Peyer's patch (tissue), 4 donors: ENCODE data around the gene TCEA2.

Source experiments
- POLR2A ChIP-seq, 2 donors: fragments of 450-650 bp; IDR thresholded peaks; one replicate each; pipeline ENCODE4 v1.5.1; 2017; ENCODE audit warnings: antibody characterized with exemption in 2 of 2, mild to moderate bottlenecking in 2 of 2, moderate library complexity in 2 of 2
- TF ChIP-seq, protein P1 (sequence below), 6 experiments: fragments of 450-650 bp in 4 of 6; fragments of 200-600 bp in 2 of 6; sonication (generic) in 1 of 6; IDR thresholded peaks; one replicate each; pipeline ENCODE4 v1.5.1; 2017 to 2019; ENCODE audit warnings: antibody characterized with exemption in 6 of 6, mild to moderate bottlenecking in 3 of 6, moderate library complexity in 1 of 6

DNA sequence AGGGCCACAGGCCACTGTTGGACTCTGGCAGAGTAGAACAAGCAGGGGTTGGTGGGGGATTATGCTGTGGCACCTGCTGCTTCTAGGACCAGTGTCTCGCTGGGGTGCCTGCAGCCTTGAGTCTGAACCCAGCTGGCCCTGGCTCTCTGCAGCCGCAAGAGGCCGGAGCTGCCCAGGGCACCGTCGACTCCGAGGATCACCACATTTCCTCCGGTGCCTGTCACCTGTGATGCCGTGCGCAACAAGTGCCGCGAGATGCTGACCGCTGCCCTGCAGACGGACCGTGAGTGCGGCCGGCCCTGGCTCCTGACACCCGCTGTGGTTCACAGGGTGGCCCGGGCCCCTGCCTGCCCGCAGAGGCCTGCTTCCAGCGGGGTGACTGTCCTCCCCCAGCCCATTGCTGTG is 6.2 kb downstream of the TCEA2 start:
- no peak for TF ChIP-seq POLR2A (IDR thresholded peaks at IDR 0.05)
- TF ChIP-seq, protein P1, sequence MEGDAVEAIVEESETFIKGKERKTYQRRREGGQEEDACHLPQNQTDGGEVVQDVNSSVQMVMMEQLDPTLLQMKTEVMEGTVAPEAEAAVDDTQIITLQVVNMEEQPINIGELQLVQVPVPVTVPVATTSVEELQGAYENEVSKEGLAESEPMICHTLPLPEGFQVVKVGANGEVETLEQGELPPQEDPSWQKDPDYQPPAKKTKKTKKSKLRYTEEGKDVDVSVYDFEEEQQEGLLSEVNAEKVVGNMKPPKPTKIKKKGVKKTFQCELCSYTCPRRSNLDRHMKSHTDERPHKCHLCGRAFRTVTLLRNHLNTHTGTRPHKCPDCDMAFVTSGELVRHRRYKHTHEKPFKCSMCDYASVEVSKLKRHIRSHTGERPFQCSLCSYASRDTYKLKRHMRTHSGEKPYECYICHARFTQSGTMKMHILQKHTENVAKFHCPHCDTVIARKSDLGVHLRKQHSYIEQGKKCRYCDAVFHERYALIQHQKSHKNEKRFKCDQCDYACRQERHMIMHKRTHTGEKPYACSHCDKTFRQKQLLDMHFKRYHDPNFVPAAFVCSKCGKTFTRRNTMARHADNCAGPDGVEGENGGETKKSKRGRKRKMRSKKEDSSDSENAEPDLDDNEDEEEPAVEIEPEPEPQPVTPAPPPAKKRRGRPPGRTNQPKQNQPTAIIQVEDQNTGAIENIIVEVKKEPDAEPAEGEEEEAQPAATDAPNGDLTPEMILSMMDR (IDR thresholded peaks at IDR 0.05) = no peak
